BLaER1 treated with 17β-estradiol and CSF1 and Interleukin-3, amounts not matched to agents 10 nM and 100 nM (cell line): Measurements from ENCODE around the gene TENT5A.
"Not testable (repeated sequence)": the region's sequence is repeated elsewhere in the genome, so short reads cannot be mapped to it uniquely, and the experiment has no call there.

Experiments
- H3K27ac ChIP-seq, 11 experiments: shearing (Covaris generic); formaldehyde crosslinking; 2 replicates each; pipeline ENCODE4 v1.8.1; 2022
- H3K27me3 ChIP-seq, 11 experiments: shearing (Covaris generic); formaldehyde crosslinking; 2 replicates each; pipeline ENCODE4 v1.8.1; 2022
- H3K36me3 ChIP-seq, 11 experiments: shearing (Covaris generic); formaldehyde crosslinking; 2 replicates each; pipeline ENCODE4 v1.8.1; 2022
- H3K4me1 ChIP-seq, 10 experiments: shearing (Covaris generic); formaldehyde crosslinking; 2 replicates each; pipeline ENCODE4 v1.8.1; 2022
- H3K4me2 ChIP-seq, 11 experiments: shearing (Covaris generic); formaldehyde crosslinking; 2 replicates each; pipeline ENCODE4 v1.8.1; 2022
- H3K4me3 ChIP-seq, 10 experiments: shearing (Covaris generic); formaldehyde crosslinking; 2 replicates each; pipeline ENCODE4 v1.8.1; 2022
- H3K9ac ChIP-seq, 11 experiments: shearing (Covaris generic); formaldehyde crosslinking; 2 replicates each; pipeline ENCODE4 v1.8.1; 2022
- H3K9me3 ChIP-seq, 11 experiments: shearing (Covaris generic); formaldehyde crosslinking; replicated peaks in 1 of 11; 2 replicates each; pipeline ENCODE4 v1.8.1; 2022
- H4K20me1 ChIP-seq, 11 experiments: shearing (Covaris generic); formaldehyde crosslinking; 2 replicates each; pipeline ENCODE4 v1.8.1; 2022
- Cebpa-rat ChIP-seq, 11 experiments: shearing (Covaris generic); IDR thresholded peaks; 2 replicates each; pipeline ENCODE4 v1.8.1; 2022

Gene TENT5A

GRCh38 chr6:81790034-81790433, 37.6 kb upstream of the TENT5A start:
- Histone ChIP-seq H3K4me2 (no peak overlapping the region), H3K36me3 (no peaks in the 10 kb centered on the region), H3K4me3 (no peak overlapping the region), H3K27ac (no peak overlapping the region), H3K27me3 (no peaks in the 10 kb centered on the region), H3K4me1 (peaks cover 0 to 11% (median 0%) of the 10 kb centered on the region in 10 experiments; a peak in 3 of 20 replicates), H4K20me1 (no peaks in the 10 kb centered on the region), H3K9ac (no peak overlapping the region), H3K9me3 (no peaks in the 10 kb centered on the region)
- no peak for TF ChIP-seq Cebpa-rat (IDR thresholded peaks at IDR 0.05)

GRCh38 chr6:81789291-81789690, 36.8 kb upstream of the TENT5A start:
- H4K20me1 ChIP-seq, result no peaks in the 10 kb centered on the region
- no peak for TF ChIP-seq Cebpa-rat (IDR thresholded peaks at IDR 0.05)
- H3K36me3 ChIP-seq, result no peaks in the 10 kb centered on the region
- H3K4me2 ChIP-seq, result no peak overlapping the region
- no peaks in the 10 kb centered on the region for H3K9me3 ChIP-seq
- no peaks in the 10 kb centered on the region for H3K27me3 ChIP-seq
- no peak overlapping the region for H3K4me3 ChIP-seq
- no peak overlapping the region for H3K27ac ChIP-seq
- peaks cover 0 to 8% (median 0%) of the 10 kb centered on the region in 10 experiments; a peak in 3 of 20 replicates for H3K4me1 ChIP-seq
- H3K9ac ChIP-seq, result no peak overlapping the region

GRCh38 chr6:81788748-81789147, 36.3 kb upstream of the TENT5A start:
- H4K20me1 ChIP-seq, result no peaks in the 10 kb centered on the region
- no peak for TF ChIP-seq Cebpa-rat (IDR thresholded peaks at IDR 0.05)
- H3K4me1 ChIP-seq, result peaks cover 0 to 3% (median 0%) of the 10 kb centered on the region in 10 experiments; a peak in 3 of 20 replicates
- no peaks in the 10 kb centered on the region for H3K36me3 ChIP-seq
- H3K4me2 ChIP-seq, result no peak overlapping the region
- H3K27me3 ChIP-seq, result no peaks in the 10 kb centered on the region
- H3K27ac ChIP-seq, result no peak overlapping the region
- H3K4me3 ChIP-seq, result no peak overlapping the region
- H3K9me3 ChIP-seq, result no peaks in the 10 kb centered on the region
- no peak overlapping the region for H3K9ac ChIP-seq

DNA sequence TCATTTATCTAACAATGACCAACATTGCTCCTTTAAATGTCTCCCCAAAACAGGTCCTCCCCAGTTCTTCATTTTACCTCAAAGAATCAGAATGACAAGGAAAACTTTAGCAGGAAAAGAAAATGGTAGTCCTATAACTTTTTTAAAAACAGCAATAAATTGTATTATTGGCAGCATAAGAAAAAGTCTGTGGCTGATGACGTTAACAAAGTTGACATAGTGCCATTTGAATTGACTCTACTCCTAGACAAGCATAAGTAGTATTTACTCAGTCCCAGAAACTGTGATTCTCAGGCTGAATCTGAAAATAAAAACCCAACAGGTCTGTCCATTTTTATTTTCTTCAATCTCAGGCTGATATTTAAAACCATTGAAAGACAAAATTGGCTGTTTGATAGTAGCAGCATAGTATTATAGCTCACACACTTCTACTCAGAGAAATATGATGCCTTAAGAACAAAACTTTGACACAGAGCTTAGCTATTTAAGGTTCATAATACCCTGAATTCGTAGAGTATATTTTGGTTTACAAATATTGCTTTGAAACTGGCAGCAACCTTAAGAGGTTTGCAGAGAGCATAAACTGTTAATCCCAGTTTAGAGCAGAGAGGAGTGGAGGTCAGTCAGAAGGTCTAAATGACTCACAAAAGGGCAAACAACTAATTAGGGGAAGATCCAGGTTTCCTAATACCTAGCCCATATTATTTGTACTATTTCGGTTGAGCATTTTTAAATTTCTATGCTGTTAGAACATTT, 35.0 kb upstream of the TENT5A start:
- H3K27ac ChIP-seq, result no peak overlapping the region

GRCh38 chr6:81786150-81786549, 33.7 kb upstream of the TENT5A start:
- Histone ChIP-seq H3K27ac (no peak overlapping the region), H3K36me3 (no peaks in the 10 kb centered on the region), H3K4me1 (no peaks in the 10 kb centered on the region), H3K9me3 (peaks cover 0 to 11% (median 0%) of the 10 kb centered on the region in 11 experiments; a peak in 4 of 22 replicates), H3K4me3 (no peak overlapping the region), H4K20me1 (no peaks in the 10 kb centered on the region), H3K27me3 (no peaks in the 10 kb centered on the region), H3K9ac (no peak overlapping the region), H3K4me2 (no peak overlapping the region)
- TF ChIP-seq Cebpa-rat (IDR thresholded peaks at IDR 0.05), result no peak

More for the DNA sequence above, 35.0 kb upstream of the TENT5A start:
- Histone ChIP-seq H3K4me3 (no peak overlapping the region), H4K20me1 (no peaks in the 10 kb centered on the region), H3K4me1 (no peaks in the 10 kb centered on the region), H3K9ac (no peak overlapping the region), H3K4me2 (no peak overlapping the region), H3K9me3 (peaks cover 0 to 2% (median 0%) of the 10 kb centered on the region in 11 experiments; a peak in 3 of 22 replicates), H3K36me3 (no peaks in the 10 kb centered on the region), H3K27me3 (no peaks in the 10 kb centered on the region)
- no peak for TF ChIP-seq Cebpa-rat (IDR thresholded peaks at IDR 0.05)

DNA sequence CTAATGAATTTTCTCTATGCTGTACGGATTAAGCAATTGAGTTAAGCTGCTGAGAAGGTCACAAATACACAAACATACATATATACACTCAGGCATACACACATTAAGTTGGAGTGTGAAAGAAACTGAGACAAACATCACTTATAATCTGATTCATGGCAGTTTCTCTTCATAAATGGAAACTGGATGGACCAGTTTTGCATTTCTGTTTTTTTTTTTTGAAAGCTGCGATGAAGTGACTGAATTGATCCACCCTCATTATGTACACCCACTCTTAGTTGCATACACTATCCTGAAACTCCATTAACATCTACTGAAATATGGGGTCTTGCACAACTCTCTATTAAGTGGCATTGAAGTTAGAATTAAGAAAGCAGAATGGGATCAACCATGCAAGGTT, 32.9 kb upstream of the TENT5A start:
- Histone ChIP-seq H3K9me3 (peaks cover 0 to 11% (median 0%) of the 10 kb centered on the region in 11 experiments; a peak in 4 of 22 replicates), H3K9ac (no peak overlapping the region), H3K4me1 (no peaks in the 10 kb centered on the region), H3K4me2 (no peak overlapping the region), H3K4me3 (no peak overlapping the region), H4K20me1 (no peaks in the 10 kb centered on the region), H3K27me3 (no peaks in the 10 kb centered on the region), H3K36me3 (no peaks in the 10 kb centered on the region), H3K27ac (no peak overlapping the region)
- no peak for TF ChIP-seq Cebpa-rat (IDR thresholded peaks at IDR 0.05)

GRCh38 chr6:81783893-81784292, 31.4 kb upstream of the TENT5A start:
- no peak overlapping the region for H3K4me3 ChIP-seq
- no peak overlapping the region for H3K27ac ChIP-seq
- H3K9me3 ChIP-seq, result peaks cover 0 to 11% (median 0%) of the 10 kb centered on the region in 11 experiments; a peak in 4 of 22 replicates
- H3K4me2 ChIP-seq, result no peak overlapping the region
- H3K4me1 ChIP-seq, result no peaks in the 10 kb centered on the region
- no peaks in the 10 kb centered on the region for H3K36me3 ChIP-seq
- no peaks in the 10 kb centered on the region for H3K27me3 ChIP-seq
- no peak overlapping the region for H3K9ac ChIP-seq
- no peaks in the 10 kb centered on the region for H4K20me1 ChIP-seq
- TF ChIP-seq Cebpa-rat (IDR thresholded peaks at IDR 0.05), result no peak

- peaks cover 0 to 11% (median 0%) of the 10 kb centered on the region in 11 experiments; a peak in 4 of 22 replicates for H3K9me3 ChIP-seq
- no peaks in the 10 kb centered on the region for H3K4me1 ChIP-seq
- H4K20me1 ChIP-seq, result no peaks in the 10 kb centered on the region
- no peak overlapping the region for H3K27ac ChIP-seq
- H3K27me3 ChIP-seq, result no peaks in the 10 kb centered on the region
- no peak overlapping the region for H3K4me2 ChIP-seq
- no peak overlapping the region for H3K9ac ChIP-seq
- TF ChIP-seq Cebpa-rat (IDR thresholded peaks at IDR 0.05), result no peak
- H3K4me3 ChIP-seq, result no peak overlapping the region
- H3K36me3 ChIP-seq, result no peaks in the 10 kb centered on the region
Measured at GRCh38 chr6:81781624-81782023, 29.1 kb upstream of the TENT5A start.

DNA sequence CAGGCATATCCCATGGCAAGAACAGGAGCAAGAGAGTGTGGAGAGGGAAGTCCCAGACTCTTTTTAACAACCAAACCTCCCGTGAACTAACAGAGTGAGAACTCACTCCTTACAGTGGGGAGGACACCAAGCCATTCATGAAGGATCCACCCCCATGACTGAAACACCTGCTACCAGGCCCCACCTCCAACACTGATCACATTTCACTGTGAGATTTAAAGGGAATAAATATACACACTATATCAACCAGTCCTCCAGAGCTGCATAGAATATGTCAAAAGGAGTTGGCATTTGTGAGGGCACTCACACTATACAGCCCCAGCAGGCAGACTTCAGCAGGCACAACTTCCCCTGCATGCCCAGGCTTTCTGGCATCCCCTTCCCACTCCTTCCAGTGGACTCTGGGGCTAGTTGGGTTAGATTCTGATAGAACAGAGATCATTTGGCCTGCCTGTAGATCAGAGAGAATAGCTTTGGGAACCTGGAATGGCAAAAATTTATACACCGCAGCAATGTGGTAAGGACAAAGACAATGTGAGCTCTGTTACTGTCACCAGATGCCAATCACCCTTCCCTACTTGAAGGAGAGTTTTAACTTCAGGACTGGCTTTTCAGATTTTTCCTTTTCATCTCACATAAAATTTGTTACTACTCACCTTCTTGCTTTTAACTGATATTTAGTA, 25.2 kb upstream of the TENT5A start:
- Histone ChIP-seq H3K9ac (no peak overlapping the region), H4K20me1 (no peaks in the 10 kb centered on the region), H3K36me3 (no peaks in the 10 kb centered on the region), H3K9me3 (peaks cover 0 to 11% (median 0%) of the 10 kb centered on the region in 11 experiments; a peak in 4 of 22 replicates), H3K4me2 (no peak overlapping the region), H3K27me3 (no peaks in the 10 kb centered on the region), H3K27ac (no peak overlapping the region), H3K4me1 (0 out of 20 replicates have a peak, but pooled peaks cover 0 to 3% (median 0%) of the 10 kb centered on the region in 10 experiments), H3K4me3 (no peak overlapping the region)
- no peak for TF ChIP-seq Cebpa-rat (IDR thresholded peaks at IDR 0.05)

GRCh38 chr6:81776219-81776618, 23.7 kb upstream of the TENT5A start:
- H3K9ac ChIP-seq, H4K20me1 ChIP-seq, H3K27me3 ChIP-seq, H3K27ac ChIP-seq, H3K4me3 ChIP-seq, H3K36me3 ChIP-seq, H3K4me2 ChIP-seq, H3K4me1 ChIP-seq, H3K9me3 ChIP-seq: not testable (repeated sequence)
